ENCODE data around the gene LIMS2.

DNA sequence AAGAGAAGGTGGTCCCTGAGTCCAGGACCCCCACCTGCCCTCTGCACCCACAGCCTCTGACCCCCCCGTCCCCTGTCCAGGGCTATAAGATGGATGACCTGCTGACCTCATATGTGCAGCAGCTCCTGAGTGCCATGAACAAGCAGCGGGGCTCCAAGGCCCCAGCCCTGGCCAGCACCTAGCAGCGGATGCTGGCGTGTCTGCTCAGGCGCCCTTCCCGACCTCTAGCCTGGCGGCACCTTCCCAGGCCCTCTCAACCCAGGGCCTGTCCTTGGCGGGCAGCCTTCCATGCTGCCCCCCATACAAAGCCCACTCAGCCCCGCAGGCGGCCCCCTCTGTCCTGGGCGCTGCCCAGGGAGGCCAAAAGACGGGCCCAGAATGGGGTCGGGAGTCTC is 38.1 kb downstream of the LIMS2 start:
- TF ChIP-seq, protein P1, sequence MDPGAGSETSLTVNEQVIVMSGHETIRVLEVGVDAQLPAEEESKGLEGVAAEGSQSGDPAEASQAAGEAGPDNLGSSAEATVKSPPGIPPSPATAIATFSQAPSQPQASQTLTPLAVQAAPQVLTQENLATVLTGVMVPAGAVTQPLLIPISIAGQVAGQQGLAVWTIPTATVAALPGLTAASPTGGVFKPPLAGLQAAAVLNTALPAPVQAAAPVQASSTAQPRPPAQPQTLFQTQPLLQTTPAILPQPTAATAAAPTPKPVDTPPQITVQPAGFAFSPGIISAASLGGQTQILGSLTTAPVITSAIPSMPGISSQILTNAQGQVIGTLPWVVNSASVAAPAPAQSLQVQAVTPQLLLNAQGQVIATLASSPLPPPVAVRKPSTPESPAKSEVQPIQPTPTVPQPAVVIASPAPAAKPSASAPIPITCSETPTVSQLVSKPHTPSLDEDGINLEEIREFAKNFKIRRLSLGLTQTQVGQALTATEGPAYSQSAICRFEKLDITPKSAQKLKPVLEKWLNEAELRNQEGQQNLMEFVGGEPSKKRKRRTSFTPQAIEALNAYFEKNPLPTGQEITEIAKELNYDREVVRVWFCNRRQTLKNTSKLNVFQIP (CRISPR knock-in tag; IDR thresholded peaks at IDR 0.05; ENCODE audit: borderline replicate concordance, low read depth), result no peak
- TF ChIP-seq ZFP3 (CRISPR knock-in tag; IDR thresholded peaks at IDR 0.05), result no peak
- TF ChIP-seq, protein P2, sequence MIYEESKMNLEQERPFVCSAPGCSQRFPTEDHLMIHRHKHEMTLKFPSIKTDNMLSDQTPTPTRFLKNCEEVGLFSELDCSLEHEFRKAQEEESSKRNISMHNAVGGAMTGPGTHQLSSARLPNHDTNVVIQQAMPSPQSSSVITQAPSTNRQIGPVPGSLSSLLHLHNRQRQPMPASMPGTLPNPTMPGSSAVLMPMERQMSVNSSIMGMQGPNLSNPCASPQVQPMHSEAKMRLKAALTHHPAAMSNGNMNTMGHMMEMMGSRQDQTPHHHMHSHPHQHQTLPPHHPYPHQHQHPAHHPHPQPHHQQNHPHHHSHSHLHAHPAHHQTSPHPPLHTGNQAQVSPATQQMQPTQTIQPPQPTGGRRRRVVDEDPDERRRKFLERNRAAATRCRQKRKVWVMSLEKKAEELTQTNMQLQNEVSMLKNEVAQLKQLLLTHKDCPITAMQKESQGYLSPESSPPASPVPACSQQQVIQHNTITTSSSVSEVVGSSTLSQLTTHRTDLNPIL (CRISPR knock-in tag; IDR thresholded peaks at IDR 0.05; ENCODE audit: low read depth), result no peak
